ENCODE data around the gene THAP2.

- no peak for TF ChIP-seq RCOR1 (IDR thresholded peaks at IDR 0.05; ENCODE audit: low read depth, low read length)
- TF ChIP-seq MAZ (IDR thresholded peaks at IDR 0.05; ENCODE audit: borderline replicate concordance, low read depth, low read length) = no peak
- no peak for TF ChIP-seq ZFP36 (IDR thresholded peaks at IDR 0.05; ENCODE audit: borderline replicate concordance, partially characterized antibody)
- no peak for TF ChIP-seq CTCF (IDR thresholded peaks at IDR 0.05)
- TF ChIP-seq MAX (IDR thresholded peaks at IDR 0.05) = no peak
- no peak for TF ChIP-seq USF2 (IDR thresholded peaks at IDR 0.05)
- TF ChIP-seq RFX5 (IDR thresholded peaks at IDR 0.05) = no peak
- no peak for TF ChIP-seq POLR2A (IDR thresholded peaks at IDR 0.05; ENCODE audit: low read length)
- TF ChIP-seq RAD21 (conservative IDR thresholded peaks at IDR 0.05 in 1 of 2, IDR thresholded peaks at IDR 0.05 in 1 of 2) = no peak
- TF ChIP-seq EP300 (IDR thresholded peaks at IDR 0.05) = no peak
- TF ChIP-seq CBX2 (IDR thresholded peaks at IDR 0.05; ENCODE audit: borderline replicate concordance, low read depth) = no peak
- no peak for TF ChIP-seq REST (IDR thresholded peaks at IDR 0.05)
Measured at GRCh38 chr12:71725011-71725410, 60.9 kb downstream of the THAP2 start.
